ENCODE measurements around the gene GHR.

The GHR gene

DNA sequence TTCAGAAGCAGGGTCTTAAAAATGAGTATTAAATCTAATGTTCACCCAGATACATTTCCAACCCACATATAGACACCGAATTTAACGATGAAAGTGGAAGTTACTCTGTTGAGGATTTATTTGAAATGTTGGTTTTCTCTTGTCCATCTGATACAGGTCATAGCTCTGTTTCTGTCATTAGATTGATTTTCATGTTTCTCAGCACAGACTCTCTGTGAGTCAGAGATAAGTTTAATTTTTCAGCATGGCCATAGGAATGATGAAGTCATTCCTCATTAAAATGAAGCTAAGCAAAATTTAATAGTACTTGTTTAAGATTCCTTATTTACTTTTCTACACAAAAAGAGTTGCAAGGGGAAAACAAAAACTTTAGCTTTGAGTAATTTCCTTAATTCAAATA is 38.8 kb downstream of the GHR start:
- ATAC-seq, result no peak

DNA sequence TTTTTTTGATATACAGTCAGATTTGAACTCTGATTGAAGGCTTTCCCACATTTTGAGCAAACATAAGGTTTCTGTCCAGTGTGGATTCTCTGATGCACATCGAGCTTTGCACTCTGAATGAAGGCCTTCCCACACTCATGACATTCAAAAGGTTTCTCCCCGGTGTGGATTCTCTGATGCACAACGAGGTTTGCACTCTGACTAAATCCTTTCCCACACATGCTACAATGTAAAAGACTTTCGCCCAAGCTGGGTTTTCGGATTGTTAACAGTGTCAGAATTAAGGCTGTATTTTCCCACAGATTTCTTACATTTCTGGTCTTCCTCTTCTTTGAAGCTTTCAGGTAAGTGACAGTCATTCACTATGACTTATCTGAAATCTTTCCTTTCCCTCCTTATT is 44.3 kb downstream of the GHR start:
- no peak for ATAC-seq

DNA sequence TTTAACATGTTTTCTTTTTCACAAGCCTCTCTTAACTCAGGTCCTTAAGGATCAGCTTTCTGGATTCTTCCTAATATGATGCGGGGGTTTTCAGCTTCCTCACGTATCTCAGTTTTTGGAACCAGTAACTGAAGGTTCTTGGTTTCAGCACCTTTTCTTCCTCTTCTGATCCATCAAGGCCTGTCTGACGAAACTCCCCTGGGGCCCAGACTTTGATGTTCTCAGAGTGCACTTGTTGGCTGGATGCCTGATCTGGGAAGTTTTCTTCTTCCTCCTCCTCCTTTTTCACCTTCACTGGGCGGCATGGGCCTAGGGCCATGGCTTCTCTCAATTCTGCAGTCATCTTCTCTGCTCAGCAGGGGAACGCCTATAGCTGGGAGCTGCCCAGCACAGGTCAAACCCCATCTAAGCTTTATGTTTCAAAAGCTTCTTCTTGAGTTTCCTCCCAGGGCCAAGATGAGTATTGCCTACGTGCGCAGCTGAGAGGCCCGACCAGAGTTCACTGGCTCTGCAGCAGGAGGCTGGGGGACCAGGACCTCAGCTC is 44.8 kb downstream of the GHR start:
- no peak for ATAC-seq

DNA sequence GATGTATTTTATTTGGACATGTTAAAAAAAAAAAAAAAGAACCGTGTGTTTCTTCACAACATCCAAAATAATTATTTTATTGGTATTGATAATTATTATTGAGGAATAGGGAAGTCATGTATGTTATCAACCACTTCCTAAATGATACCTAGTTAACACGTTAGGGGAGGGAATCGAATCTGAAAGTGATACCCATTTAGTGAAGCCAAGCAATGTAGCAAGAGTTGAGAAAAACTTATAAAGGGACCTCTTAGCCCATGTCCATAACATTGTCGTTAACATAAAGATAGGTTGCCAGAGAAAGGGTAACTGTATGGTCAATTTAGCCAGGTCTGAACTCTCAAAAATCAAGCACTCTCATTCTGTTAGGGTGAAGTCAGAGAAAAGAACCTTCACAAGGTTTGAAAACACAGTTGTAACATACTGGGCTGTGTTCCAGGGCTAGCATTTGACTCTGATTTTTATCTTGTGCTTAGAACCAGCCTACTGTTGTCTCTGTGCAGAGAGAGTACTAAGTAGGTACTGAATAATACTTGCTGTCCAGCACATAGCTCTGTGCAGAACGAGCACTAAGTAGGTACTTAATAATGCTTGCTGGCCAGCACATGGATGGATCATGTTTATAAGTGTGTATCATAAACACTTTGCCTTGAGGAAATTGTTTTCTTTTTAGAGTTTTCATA is 60.4 kb downstream of the GHR start:
- ATAC-seq, result no peak

DNA sequence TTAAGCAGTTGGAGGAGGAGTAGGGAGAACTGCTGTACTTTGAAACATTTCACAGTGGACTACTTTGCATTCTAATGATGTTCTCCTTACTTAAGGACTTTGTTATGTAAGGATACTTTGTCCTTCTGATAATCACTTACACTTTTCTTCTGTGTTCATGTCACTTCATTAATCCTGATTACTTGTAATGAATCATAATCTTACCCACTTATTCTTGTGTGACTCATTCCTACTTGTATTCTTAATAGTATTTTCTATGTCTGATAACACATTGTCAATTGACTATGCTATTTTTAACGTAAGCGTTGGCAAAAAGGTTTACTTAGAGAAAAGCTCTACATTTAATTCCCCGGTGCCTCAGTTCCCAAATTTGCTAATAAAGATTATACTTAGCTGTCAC is 63.8 kb downstream of the GHR start:
- no peak for ATAC-seq

DNA sequence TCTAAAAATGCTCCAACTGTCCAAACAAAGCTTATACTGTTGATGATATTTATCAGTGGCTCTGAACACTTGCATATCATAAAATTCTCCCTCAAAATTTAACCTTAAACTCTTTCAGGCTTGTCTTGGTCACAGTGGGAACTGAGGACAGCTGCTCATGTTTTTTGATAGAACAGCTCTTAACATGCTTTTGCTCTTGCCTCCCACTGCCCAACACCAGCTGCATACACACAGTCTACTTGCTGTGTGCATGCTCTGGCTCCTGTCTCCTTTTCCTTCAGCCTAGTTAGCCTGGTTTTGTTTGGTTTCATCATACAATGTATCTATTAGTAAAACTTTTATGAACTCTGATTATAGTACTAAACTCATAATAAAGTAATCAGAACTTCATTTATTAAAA is 64.6 kb downstream of the GHR start:
- no peak for ATAC-seq

DNA sequence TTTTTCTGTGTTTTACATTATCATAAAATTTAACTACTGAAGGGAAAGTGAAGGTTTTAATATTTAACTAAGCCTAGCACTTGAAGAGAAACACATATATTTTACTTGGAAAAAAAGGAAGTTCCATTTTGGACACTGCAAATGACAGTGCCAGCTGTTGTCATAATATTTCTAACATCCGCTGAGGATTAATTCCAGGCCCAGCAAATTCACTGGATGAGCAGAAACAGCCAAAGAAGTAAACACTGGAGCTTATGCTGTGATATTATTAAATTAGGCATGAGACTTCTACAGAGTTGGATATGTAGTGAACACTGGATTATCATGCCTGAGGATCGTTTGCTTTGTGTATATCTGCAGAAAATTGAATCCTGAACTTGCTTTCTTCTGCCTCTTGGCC is 67.6 kb downstream of the GHR start:
- ATAC-seq, result no peak

DNA sequence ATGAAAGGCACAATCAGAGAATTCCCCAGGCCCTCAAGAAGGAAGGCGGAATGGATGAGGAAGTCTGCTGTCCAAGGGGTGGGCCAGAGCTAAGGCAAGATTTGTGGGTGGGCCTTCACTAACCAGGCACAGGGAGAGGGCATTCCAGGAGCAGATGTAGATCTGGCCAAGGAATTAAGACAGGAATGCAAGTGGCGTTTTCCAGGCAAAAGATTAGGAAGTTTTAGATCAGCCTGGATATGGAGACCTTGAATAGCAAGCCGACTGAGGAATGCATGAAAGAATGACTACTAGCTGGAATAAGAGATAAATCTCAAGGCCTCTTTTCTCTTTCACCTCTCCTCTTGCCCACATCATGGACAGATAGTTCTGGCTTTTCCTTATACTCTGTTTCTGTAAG is 68.5 kb downstream of the GHR start:
- ATAC-seq, result no peak

DNA sequence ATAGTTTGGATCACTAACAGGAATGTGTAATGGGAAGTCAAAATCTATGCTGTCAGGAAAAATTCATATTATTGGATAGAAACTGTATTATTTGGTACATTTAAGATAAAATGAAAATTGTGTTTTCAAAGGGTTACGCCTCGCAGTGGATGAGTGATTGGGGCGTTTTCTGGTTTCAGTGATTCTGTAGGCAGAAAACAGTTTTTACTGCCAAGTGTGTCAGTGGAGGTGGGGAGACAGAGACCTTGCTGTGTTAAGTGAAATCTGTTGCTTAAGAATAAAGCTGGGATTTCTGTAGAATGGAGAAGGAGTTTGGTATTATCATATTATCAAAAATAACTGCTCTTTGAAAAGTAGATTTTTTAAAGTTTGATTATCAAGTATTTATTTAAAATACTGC is 69.7 kb downstream of the GHR start:
- no peak for ATAC-seq

DNA sequence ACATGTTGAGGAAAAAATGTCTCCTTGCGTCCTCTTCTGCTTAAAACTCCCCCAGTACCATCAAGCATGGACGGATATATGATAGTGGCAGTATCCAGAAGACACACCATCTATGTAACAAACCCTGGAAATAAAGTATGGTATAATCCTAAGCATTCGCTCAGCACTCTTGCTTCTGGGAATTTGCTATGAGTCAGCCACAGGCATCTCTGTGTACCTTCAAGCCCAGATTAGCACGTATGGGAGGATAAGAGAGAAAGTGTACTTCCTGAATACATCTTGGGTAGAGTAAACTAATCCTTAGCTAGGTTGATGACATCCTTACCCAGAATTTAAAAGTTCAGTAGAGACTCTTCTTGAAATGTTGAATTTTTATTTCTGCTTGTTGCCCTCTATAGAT is 71.2 kb downstream of the GHR start:
- no peak for ATAC-seq

DNA sequence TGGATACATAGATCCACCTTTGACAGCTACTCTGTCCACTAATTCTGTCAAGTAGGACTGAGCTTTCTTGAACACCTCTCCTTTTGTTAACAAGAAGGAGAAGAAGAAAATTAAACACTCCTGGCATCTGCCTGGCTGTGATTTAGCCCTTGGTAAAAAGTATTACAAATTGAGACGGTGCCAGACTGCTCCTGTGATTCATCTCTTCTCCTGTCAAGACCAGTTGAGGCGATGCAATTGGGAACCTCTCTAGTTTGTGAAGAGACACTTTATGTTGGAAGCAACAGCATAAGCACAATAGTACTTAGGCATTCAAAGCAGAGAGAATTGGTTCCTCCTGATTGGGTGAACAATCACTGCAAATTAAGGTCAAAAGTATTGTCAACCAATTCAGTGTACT is 72.7 kb downstream of the GHR start:
- ATAC-seq, result no peak

DNA sequence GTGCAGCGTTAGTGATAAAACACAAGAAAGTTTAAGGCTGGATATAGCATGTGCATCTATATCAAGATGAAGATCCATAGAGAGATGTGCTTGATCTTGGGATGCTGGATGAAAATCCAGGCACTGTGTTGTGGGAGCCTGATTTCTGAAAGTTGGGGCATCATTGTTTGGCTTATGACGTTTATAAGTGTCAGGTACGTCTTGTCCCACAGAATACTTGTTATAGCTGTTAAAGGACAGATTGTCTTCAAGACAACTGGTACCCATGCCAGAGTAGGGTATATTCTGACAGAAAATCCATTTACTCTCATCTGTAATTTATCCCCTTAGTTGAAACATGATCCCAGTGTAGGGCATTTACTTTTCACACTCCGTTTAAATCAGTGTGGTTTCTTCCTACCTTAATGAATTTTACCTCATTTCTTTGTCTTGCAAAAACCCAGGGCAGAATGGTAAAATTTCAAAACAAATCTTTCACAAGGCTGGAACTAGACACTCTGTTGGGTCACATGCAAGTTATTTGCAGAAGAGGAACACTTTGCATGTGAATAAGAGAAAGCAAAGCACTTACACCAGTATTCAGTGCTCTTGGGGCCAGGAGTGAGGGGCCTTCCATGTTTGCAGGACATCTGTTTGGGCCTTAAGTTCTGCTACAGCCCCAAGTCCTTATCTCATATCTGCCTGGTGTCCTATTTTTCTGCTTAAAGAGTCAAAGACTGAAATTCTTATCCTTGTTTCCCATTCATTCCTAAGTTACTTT is 73.3 kb downstream of the GHR start:
- no peak for ATAC-seq

DNA sequence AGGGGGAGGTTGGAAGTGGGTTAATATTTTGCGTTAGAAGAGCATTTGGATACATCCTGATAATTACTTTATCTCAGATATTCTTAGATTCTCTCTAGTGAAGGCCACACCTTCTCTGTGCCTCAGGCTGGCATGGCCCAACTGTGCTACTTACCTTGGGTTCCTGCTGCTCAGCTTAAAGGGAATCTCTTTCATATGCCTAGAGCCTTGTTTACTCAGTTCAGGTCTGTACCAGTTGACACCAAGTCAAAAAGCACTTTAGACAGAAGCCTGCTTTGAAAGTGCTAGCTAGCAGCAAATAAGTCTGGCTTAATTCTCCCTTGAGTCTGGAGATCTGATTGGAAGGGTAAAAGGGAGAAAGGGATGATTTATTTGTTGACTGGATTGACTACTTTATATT is 74.8 kb downstream of the GHR start:
- ATAC-seq, result no peak

DNA sequence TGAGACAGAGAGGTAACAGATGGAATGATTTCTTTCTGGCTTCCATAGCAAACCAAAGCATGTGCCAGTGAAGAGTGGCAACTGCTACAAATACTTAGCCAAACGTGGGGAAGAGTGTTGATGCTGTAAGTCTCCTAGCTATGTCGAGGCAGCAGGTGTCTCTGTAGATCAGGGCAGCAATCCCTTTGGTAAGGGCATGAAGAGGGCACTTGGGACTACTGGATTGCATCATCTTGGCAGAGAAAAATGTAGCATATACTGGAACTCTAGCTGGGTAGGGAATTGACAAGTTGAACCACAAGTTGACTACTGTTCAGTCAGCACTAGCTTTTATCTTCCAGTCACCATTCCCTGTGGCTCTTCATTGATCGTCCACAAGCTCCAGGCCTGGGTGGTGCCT is 75.8 kb downstream of the GHR start:
- no peak for ATAC-seq

DNA sequence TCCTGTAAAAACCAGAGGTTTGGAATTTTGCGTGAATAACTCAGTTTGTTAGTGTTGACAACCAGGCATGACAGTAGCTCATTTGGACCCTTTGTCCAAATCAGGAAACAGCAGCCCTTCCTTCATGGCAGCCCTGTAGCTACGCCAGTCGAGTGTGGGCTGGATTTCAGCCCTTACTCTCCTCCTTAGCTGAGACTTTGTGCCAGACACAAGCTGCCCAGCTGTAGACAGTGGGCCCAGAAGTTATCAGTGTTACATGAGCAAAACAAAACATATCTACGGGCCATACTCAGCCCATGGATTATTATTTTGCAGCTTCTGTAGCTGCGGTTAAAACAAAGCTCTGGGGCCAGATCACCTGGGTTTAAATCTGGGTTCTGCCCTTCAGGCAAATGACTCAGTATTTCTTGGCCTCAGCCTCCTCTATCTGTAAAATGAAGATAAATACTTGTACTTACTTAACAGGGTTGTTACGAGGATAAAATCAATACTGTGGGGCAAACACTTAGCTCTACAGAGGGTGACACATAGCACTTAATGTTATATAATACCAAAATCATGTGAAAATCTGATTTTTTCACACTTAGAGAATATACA is 76.9 kb downstream of the GHR start:
- no peak for ATAC-seq

DNA sequence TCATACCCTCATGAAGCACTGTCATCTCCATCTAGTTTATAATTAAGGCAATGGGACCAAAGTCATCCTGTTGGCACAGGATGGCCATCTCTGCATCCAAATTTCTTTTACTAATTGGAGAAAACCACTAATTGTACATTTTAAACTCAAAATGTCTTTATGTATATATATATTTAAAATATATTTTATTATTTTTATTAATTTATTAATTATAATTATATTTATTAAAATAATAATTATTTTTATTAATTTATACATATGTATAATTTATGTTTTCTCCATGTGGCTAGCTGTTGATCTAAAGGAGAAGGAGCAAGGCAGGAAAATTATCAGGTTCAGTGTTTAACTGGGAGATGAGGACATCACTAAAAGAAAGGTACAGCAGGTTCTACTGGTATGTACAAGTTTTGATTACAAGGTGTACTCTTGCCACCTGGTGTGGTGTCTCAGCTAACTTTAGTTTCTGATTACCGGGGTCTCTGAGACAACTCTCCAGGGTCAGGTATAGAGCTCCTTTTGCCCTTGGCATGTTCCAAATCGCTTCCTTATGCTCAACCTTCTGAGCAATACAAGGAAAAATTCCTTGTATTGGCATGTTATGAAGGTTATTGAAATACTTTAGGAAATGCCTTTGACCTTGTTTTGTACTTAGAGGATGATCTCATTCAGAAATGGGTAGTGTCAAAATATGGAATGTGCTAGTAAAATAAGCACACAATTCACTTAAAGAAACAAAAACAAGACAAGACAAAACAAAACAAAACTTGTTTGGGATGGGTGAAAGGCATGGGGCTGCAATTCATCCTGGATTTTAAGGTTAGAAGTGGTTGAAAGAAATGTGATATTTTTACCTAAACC is 79.6 kb downstream of the GHR start:
- ATAC-seq, result no peak

DNA sequence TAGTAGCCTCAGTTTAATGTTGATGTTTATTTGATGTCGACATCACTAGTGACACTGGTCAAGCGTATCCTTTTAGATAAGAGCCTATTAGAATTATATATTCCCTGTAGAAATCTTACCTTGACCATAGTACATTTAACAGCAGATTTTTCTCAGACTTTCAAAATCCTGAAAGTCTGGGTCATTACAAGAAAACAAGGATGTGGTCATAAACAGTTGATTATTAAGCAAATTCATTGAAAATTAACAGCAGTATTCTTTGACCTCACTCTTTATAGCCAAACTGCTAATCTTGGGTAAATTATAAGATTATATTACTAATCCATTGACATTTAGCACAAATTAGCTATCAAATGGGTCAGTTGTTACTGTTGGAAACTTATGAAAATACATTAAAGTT is 83.4 kb downstream of the GHR start:
- ATAC-seq, result no peak

DNA sequence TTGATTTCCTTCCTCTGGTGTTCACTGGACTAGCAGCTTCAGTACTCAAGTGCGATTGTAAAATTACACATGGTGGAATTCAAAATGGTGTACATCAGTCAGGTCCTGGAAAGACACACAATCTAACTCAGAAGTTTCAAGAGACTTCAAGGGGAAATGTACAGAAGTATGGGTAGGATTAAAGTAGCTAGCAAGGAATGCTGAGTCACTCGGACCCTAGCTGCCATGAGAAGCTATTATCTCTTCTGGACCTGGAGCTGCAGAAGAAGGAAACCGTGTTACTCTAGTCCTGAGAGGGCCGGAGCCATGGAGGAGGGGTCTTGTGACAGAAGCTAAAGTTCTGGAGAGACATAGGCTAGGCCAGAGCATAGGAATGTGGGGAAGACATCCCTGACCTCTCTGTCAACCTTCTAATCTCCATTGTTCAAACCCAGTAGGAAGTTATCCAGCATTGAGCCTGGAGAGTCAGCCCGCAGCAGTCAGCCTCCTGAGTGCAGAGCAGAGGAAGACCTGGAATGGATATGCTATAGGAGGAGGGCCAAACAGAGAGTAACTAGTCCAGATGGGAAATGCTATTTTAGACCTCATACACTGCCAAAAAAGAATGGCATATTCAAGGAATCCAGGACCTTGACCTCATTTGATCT is 84.3 kb downstream of the GHR start:
- no peak for ATAC-seq

DNA sequence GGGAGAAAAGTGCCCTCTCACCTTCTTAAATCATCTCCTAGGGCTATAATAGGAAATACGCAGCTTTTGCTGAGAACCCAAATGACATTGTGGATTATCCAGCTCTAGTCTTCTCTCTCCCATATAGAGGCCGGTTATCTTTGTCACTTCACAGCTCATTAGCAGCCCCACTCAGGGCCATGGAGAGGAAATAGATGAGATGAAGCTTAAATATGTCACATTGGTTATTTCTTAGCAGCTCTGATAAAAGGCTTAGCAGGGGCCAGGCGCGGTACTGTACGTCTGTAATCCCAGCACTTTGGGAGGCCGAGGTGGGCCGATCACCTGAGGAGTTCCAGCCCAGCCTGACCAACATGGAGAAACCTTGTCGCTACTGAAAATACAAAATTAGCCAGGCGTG is 90.0 kb downstream of the GHR start:
- ATAC-seq, result no peak

DNA sequence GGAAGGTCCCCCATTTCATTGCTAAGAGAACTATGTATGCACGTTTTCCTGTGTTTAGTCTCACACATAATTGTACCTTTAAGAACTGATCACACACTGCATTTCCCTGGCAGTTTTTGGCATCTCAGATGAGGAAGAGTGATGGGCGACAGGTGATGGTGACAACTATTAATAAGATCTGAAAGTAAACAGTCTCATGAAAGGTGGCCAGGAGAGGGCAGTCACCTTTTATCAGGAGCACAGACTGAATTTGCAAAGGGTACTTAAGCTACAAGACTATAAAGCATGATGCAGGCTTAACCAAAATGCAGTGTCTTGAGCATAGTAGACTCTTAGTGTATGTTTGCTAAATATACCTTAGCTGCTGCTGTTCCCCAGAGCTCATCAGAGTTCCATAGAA is 91.5 kb downstream of the GHR start:
- ATAC-seq, result no peak

DNA sequence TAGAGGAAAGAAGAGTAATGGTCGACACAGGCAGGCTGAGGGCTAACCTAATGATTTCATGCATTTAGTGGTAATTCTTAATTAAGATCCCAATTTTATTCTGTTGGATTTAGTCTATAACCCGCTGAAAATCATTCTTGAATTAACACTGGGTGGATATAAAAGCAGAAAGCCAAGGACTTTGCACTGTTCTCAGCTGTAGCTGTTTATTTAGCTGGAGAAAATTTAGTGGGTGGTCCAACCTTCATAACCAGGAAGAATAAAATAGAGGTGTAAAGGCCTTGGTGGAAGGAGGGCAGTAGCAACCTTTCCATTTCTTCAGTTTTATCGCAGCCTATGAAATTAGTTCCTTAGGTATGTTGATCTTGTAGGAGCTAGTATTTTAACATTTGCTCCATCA is 92.3 kb downstream of the GHR start:
- no peak for ATAC-seq

DNA sequence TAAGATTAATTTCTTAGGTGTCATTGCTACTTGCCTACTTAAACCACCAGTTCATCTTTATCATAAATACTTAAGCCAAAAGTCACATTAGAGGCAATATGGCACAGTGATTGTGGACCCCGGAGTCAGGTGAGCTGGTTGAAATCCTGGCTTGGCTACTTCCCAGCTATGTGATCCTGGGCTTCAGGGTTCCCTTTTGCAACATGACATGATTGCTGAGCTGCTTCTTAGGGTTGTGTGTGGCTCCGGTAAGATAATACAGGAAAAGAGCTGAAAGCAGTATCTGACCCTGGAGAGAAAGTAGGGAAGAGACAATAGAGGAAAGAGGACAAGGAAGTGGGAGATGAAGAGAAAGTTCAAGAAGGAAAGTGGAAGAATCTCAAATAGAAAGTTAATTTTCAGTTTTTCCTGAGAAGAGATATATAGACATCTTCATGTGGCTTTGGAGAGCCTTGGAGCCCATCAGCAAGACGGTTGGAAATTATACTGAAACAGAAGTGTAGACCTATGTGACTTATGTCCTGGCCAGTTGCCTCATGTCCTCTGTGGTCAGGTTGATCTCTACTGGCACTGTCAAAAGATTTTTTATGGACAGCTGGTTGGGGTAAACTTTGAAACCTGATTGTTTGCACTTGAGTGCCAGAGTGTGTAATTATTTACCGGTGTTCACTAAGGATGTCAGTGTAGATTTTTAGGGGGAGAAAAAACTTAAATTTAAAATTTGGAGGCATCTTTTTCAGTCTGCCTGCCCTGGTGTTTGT is 93.2 kb downstream of the GHR start:
- ATAC-seq, result no peak

Measured in activated CD4-positive, CD25-positive, alpha-beta regulatory T cell treated with anti-CD3 and anti-CD28 coated beads, Interleukin-2, amount 50 U/mL, for 24 hours (primary cell).